ENCODE results near the gene ZPR1. TPM values are rescaled to one million over a fixed set of nuclear protein-coding genes. Genes with fewer than 3 reads are reported as not detected.

The ZPR1 gene
- total RNA-seq, 2 experiments from 2014 or later: 117 to 118 TPM

DNA sequence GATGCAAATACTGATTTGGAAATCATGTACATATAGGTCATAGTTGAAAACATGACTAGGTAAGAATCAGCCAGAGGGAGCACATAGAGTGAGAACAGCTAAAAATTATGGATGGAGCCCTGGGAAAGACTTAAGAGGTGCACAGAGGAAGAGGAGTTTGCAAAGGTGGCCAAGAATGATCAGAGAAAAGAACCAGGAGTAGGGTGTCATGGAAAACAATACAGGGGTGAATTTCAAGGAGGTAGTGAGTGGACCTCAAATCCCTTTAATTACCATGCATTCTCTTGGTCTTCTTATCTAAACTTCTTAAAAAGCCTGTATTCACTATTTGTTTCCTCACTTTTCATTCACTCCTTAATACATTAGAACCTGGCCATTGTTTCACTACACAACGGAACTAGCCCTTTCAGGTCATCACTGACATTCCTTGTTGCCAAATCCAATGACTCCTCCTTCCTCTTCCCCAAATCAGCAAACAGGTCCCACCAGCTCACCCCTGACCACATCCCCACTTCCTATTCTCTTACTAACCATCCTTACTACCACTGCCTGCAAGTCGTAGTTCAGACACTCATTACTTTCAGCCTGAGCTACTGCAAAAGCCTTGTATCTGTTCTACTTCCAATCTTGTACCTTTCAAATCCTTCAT is 37.6 kb downstream of the ZPR1 start:
- ChIA-PET CTCF (interaction anchor here (2.0 kb wide), 1 partner anchor 18 kb away, joined by 4 read pairs; no protein-coding TSS in a partner anchor), POLR2A (no interaction called here)
- TF ChIP-seq CTCF (IDR thresholded peaks at IDR 0.05): no peak
- peaks cover 54% of the 10 kb centered on the region for H3K36me3 Mint-ChIP-seq (ENCODE audit: low read depth)
- H3K4me3 Mint-ChIP-seq: no peak overlapping the region
- Histone ChIP-seq H3K4me3 (ENCODE audit: low read length) (no peak overlapping the region), H3K27me3 (ENCODE audit: control insufficient read depth in 1 of 2, insufficient read depth in 2 of 2, low read length in 2 of 2) (no peaks in the 10 kb centered on the region), H3K27ac (ENCODE audit: low read depth in 1 of 2, low read length in 2 of 2) (no peak overlapping the region), H3K4me1 (ENCODE audit: insufficient read depth, low read length) (no peaks in the 10 kb centered on the region), H3K36me3 (ENCODE audit: insufficient read depth, low read length) (peaks cover 77% of the 10 kb centered on the region), H3K9me3 (ENCODE audit: control insufficient read depth in 1 of 2, insufficient read depth in 1 of 2, low read length in 2 of 2) (no peaks in the 10 kb centered on the region)
- no peak overlapping the region for H3K27ac Mint-ChIP-seq
- DNase-seq: no peak
- intact Hi-C loops (cut with DNase I, micrococcal nuclease): no loop called here
- no peak for ATAC-seq (ENCODE audit: poor library complexity)
- H3K27me3 Mint-ChIP-seq: no peaks in the 10 kb centered on the region
- H3K9me3 Mint-ChIP-seq: no peaks in the 10 kb centered on the region
- no peaks in the 10 kb centered on the region for H3K4me1 Mint-ChIP-seq (ENCODE audit: low read depth)

DNA sequence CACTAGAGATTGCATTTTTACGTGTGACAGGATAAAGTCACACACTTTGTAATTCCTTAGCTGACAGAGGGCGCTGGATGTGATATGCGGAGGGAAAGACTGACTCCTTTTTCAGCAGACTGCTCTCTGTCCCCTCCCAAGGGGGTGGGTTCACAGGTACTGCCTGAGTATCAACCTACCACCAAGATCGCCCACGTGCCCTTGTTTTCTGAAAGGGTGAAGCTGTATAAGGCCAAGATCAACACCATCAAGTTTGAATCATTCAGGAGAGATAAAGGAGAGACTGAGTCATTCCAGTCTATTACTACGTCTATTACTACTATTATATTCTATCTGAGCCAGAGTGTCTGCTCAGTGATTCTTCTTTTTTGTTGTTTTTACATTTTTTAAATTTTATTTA is 45.7 kb downstream of the ZPR1 start:
- intact Hi-C loops (cut with DNase I, micrococcal nuclease): no loop called here
- H3K27me3 ChIP-seq (ENCODE audit: control insufficient read depth in 1 of 2, insufficient read depth in 2 of 2, low read length in 2 of 2): no peaks in the 10 kb centered on the region

GRCh38 chr11:116740741-116741140 is 47.1 kb downstream of the ZPR1 start:
- intact Hi-C loops (cut with DNase I, micrococcal nuclease): no loop called here
- TF ChIP-seq CTCF (IDR thresholded peaks at IDR 0.05): no peak
- Mint-ChIP-seq H3K4me3 (no peak overlapping the region), H3K27ac (no peak overlapping the region), H3K4me1 (ENCODE audit: low read depth) (no peaks in the 10 kb centered on the region), H3K9me3 (no peaks in the 10 kb centered on the region), H3K27me3 (no peaks in the 10 kb centered on the region), H3K36me3 (ENCODE audit: low read depth) (peaks cover 4% of the 10 kb centered on the region)
- H3K36me3 ChIP-seq (ENCODE audit: insufficient read depth, low read length): no peaks in the 10 kb centered on the region
- no peaks in the 10 kb centered on the region for H3K9me3 ChIP-seq (ENCODE audit: control insufficient read depth in 1 of 2, insufficient read depth in 1 of 2, low read length in 2 of 2)
- ChIA-PET CTCF (no interaction called here), POLR2A (no interaction called here)
- no peak for ATAC-seq (ENCODE audit: poor library complexity)
- no peak overlapping the region for H3K4me3 ChIP-seq (ENCODE audit: low read length)
- DNase-seq: no peak
- H3K27ac ChIP-seq (ENCODE audit: low read depth in 1 of 2, low read length in 2 of 2): no peak overlapping the region
- no peaks in the 10 kb centered on the region for H3K4me1 ChIP-seq (ENCODE audit: insufficient read depth, low read length)
- no peaks in the 10 kb centered on the region for H3K27me3 ChIP-seq (ENCODE audit: control insufficient read depth in 1 of 2, insufficient read depth in 2 of 2, low read length in 2 of 2)

More for the DNA sequence above, 45.7 kb downstream of the ZPR1 start:
- Mint-ChIP-seq H3K27me3 (no peaks in the 10 kb centered on the region), H3K4me1 (ENCODE audit: low read depth) (no peaks in the 10 kb centered on the region), H3K27ac (no peak overlapping the region), H3K36me3 (ENCODE audit: low read depth) (peaks cover 11% of the 10 kb centered on the region), H3K4me3 (no peak overlapping the region), H3K9me3 (no peaks in the 10 kb centered on the region)
- Histone ChIP-seq H3K36me3 (ENCODE audit: insufficient read depth, low read length) (peaks cover 7% of the 10 kb centered on the region), H3K4me3 (ENCODE audit: low read length) (no peak overlapping the region), H3K27ac (ENCODE audit: low read depth in 1 of 2, low read length in 2 of 2) (no peak overlapping the region), H3K9me3 (ENCODE audit: control insufficient read depth in 1 of 2, insufficient read depth in 1 of 2, low read length in 2 of 2) (no peaks in the 10 kb centered on the region), H3K4me1 (ENCODE audit: insufficient read depth, low read length) (no peaks in the 10 kb centered on the region)
- DNase-seq (no peak), ATAC-seq (ENCODE audit: poor library complexity) (no peak)
- POLR2A ChIA-PET: no interaction called here
- no peak for TF ChIP-seq CTCF (IDR thresholded peaks at IDR 0.05)
- CTCF ChIA-PET: interaction anchor here (0.6 to 2.0 kb wide), 2 partner anchors 10 to 422 kb away, joined by 3 to 6 read pairs; no protein-coding TSS in a partner anchor
